Loucy (cell line): Measurements from ENCODE around the gene SUOX.
A peak's percentile ranks its signal among the peaks of the same experiment; 100 is the strongest.

Experiments used
- H2AFZ ChIP-seq: fragments of 200-600 bp; sonication (generic); 2 replicates; pipeline ENCODE4 v1.6.0; 2016; ENCODE audit warnings: antibody characterized with exemption, mild to moderate bottlenecking, low read length, moderate library complexity
- H3F3A ChIP-seq: fragments of 200-600 bp; 2 replicates; pipeline ENCODE4 v1.6.0; 2016; ENCODE audit warnings: antibody characterized with exemption, low read depth, mild to moderate bottlenecking
- H3K27me3 ChIP-seq: fragments of 200-600 bp; sonication (generic); 2 replicates; pipeline ENCODE4 v1.6.1; 2014; ENCODE audit warnings: low read length, mild to moderate bottlenecking; ENCODE audit not compliant: insufficient read depth, poor library complexity, severe bottlenecking
- H3K36me3 ChIP-seq: fragments of 200-600 bp; sonication (generic); 2 replicates; pipeline ENCODE4 v1.6.1; 2016; ENCODE audit warnings: low read length; ENCODE audit not compliant: insufficient read depth
- H3K4me1 ChIP-seq: fragments of 200-600 bp; sonication (generic); 2 replicates; pipeline ENCODE4 v1.5.1; 2014; ENCODE audit warnings: low read length, mild to moderate bottlenecking; ENCODE audit not compliant: insufficient read depth, poor library complexity, severe bottlenecking
- H3K4me2 ChIP-seq: fragments of 200-600 bp; sonication (generic); 2 replicates; pipeline ENCODE4 v1.6.0; 2014; ENCODE audit warnings: antibody characterized with exemption, low read length, low read depth, mild to moderate bottlenecking; ENCODE audit not compliant: poor library complexity, severe bottlenecking
- H3K4me3 ChIP-seq: fragments of 200-600 bp; sonication (generic); 2 replicates; pipeline ENCODE4 v1.5.1; 2014; ENCODE audit warnings: low read length, mild to moderate bottlenecking, mixed read lengths; ENCODE audit not compliant: poor library complexity, severe bottlenecking
- H3K79me2 ChIP-seq: fragments of 200-600 bp; sonication (generic); 2 replicates; pipeline ENCODE4 v1.6.1; 2014; ENCODE audit warnings: low read length; ENCODE audit not compliant: insufficient read depth
- H3K9ac ChIP-seq: fragments of 200-600 bp; sonication (generic); 2 replicates; pipeline ENCODE4 v1.6.0; 2014; ENCODE audit warnings: mild to moderate bottlenecking, low read depth, low read length, moderate library complexity; ENCODE audit not compliant: poor library complexity, severe bottlenecking
- H3K9me2 ChIP-seq: fragments of 200-600 bp; sonication (generic); replicated peaks from 2 replicates; pipeline ENCODE4 v1.6.1; 2016; ENCODE audit warnings: low read depth, low read length, mixed read lengths
- H3K9me3 ChIP-seq: fragments of 200-600 bp; sonication (generic); 2 replicates; pipeline ENCODE4 v1.6.1; 2014; ENCODE audit warnings: mild to moderate bottlenecking, antibody characterized with exemption, low read length, low read depth; ENCODE audit not compliant: insufficient read depth
- H4K20me1 ChIP-seq: fragments of 200-600 bp; sonication (generic); 2 replicates; pipeline ENCODE4 v1.6.0; 2014; ENCODE audit warnings: antibody characterized with exemption, low read length, mild to moderate bottlenecking; ENCODE audit not compliant: insufficient read depth, poor library complexity, severe bottlenecking
- EZH2phosphoT487 ChIP-seq: fragments of 200-600 bp; IDR thresholded peaks from 2 replicates; pipeline ENCODE4 v1.6.1; 2018; ENCODE audit warnings: antibody characterized with exemption, mild to moderate bottlenecking, moderate library complexity, borderline replicate concordance
- TF ChIP-seq, protein P1 (sequence below): fragments of 200-600 bp; sonication (generic); conservative IDR thresholded peaks from 2 replicates; pipeline ENCODE4 v1.5.1; 2014; ENCODE audit warnings: mild to moderate bottlenecking, antibody characterized with exemption, low read length

Gene SUOX

DNA sequence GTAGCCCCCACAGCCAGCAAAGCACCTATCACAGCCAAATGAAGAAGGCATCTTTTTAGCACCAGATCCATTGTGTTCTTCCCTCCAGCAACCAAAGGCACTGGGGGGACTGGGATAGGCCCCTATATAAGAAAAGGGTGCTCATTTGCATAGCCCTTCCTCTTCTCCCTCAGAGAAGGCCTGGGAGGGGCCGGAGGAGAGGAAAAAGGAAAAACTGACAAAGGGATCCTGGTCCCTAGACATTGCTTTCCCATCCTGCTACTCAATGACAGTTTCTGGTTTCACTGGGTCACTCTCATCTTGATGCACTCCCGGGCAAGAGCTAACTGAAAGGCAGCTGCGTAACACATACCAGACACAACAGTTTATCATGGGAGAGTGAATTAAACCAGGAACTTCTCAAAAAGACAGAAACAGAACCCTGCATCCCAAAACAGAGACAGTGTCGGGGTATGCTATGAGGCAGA lies 31.1 kb upstream of the SUOX start, which contains the start of gene PMEL:
Gene PMEL (minus strand): TSS at position 102 of the 467 bp plus-strand sequence. CDS start 31 bp downstream, at position 71.
- H3K4me3 ChIP-seq = peak within 1 kb of the TSS; percentile 88
- peak within 1 kb of the TSS; percentile 93 for H3K4me2 ChIP-seq
- H3F3A ChIP-seq = no peaks in the 10 kb centered on the region
- no peaks in the 10 kb centered on the region for H3K9me2 ChIP-seq
- peaks cover 19% of the 10 kb centered on the region for H3K4me1 ChIP-seq
- TF ChIP-seq, protein P1, sequence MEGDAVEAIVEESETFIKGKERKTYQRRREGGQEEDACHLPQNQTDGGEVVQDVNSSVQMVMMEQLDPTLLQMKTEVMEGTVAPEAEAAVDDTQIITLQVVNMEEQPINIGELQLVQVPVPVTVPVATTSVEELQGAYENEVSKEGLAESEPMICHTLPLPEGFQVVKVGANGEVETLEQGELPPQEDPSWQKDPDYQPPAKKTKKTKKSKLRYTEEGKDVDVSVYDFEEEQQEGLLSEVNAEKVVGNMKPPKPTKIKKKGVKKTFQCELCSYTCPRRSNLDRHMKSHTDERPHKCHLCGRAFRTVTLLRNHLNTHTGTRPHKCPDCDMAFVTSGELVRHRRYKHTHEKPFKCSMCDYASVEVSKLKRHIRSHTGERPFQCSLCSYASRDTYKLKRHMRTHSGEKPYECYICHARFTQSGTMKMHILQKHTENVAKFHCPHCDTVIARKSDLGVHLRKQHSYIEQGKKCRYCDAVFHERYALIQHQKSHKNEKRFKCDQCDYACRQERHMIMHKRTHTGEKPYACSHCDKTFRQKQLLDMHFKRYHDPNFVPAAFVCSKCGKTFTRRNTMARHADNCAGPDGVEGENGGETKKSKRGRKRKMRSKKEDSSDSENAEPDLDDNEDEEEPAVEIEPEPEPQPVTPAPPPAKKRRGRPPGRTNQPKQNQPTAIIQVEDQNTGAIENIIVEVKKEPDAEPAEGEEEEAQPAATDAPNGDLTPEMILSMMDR = no peak
- TF ChIP-seq EZH2phosphoT487 = no peak
- H3K79me2 ChIP-seq = peaks cover 32% of the 10 kb centered on the region
- peak within 1 kb of the TSS; percentile 79 for H2AFZ ChIP-seq
- H4K20me1 ChIP-seq = peaks cover 9% of the 10 kb centered on the region
- no peaks in the 10 kb centered on the region for H3K27me3 ChIP-seq
- H3K9me3 ChIP-seq = no peaks in the 10 kb centered on the region
- H3K9ac ChIP-seq = peak within 1 kb of the TSS; percentile 91
- no peaks in the 10 kb centered on the region for H3K36me3 ChIP-seq

DNA sequence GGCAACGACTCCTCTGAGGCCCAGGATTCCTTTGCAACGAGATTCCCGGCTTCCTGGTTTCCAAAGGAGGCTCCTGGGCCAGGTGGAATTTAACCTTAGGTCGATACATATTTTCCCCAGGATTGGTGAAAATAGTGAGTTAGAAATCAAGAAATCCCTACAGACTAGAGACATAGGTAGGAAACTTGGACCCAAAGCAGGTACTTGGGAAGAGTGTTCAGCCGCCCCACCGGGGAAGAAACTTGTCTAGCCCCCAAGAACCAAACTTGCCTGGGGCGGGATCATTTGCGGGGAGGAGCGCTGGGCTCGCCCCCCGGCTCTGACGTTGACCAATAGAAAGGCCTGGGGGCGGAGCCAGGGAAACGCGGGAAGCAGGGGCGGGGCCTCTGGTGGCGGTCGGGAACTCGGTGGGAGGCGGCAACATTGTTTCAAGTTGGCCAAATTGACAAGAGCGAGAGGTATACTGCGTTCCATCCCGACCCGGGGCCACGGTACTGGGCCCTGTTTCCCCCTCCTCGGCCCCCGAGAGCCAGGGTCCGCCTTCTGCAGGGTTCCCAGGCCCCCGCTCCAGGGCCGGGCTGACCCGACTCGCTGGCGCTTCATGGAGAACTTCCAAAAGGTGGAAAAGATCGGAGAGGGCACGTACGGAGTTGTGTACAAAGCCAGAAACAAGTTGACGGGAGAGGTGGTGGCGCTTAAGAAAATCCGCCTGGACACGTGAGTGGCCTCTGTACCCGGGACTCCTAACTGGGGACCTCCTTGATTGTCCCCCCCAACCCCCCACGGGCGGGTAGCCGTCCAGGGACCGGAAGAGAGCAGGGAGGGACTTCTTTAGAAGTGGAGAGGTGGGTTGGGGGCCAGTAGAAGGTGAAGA lies 30.4 kb upstream of the SUOX start, which contains the start of gene CDK2:
Gene CDK2 (plus strand): TSS at position 423 of the 874 bp plus-strand sequence. CDS start 179 bp downstream, at position 602.
- Histone ChIP-seq H3K4me3 (peak within 1 kb of the TSS; percentile 88), H3K4me2 (peak within 1 kb of the TSS; percentile 93), H3K27me3 (no peaks in the 10 kb centered on the region), H3K36me3 (no peaks in the 10 kb centered on the region), H3K79me2 (peaks cover 32% of the 10 kb centered on the region), H3F3A (no peaks in the 10 kb centered on the region), H2AFZ (peak within 1 kb of the TSS; percentile 79), H3K9ac (peak within 1 kb of the TSS; percentile 91), H4K20me1 (peaks cover 9% of the 10 kb centered on the region), H3K4me1 (peaks cover 19% of the 10 kb centered on the region), H3K9me3 (no peaks in the 10 kb centered on the region), H3K9me2 (no peaks in the 10 kb centered on the region)
- TF ChIP-seq, protein P1 = no peak
- no peak for TF ChIP-seq EZH2phosphoT487

DNA sequence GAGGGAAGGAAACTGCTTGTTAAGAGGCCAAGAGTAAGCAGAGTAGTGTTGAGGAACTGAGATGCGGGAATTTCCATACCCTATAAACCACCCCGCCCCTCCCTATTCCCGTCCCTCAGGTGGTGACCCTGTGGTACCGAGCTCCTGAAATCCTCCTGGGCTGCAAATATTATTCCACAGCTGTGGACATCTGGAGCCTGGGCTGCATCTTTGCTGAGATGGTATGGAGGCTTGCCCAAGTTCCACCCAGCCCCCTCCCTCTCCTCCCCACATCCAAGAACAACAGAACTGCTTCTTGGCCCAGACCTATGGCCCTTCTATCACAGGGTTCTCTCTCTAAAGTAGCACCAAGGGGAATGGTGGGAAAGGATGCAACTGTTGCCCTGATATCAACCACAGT lies 27.7 kb upstream of the SUOX start:
- peaks cover 28% of the 10 kb centered on the region for H3K4me1 ChIP-seq
- no peaks in the 10 kb centered on the region for H3K36me3 ChIP-seq
- no peak overlapping the region for H2AFZ ChIP-seq
- peak overlapping the region; percentile 93 for H3K4me2 ChIP-seq
- no peaks in the 10 kb centered on the region for H3K9me2 ChIP-seq
- no peaks in the 10 kb centered on the region for H3K9me3 ChIP-seq
- peaks cover 14% of the 10 kb centered on the region for H4K20me1 ChIP-seq
- no peaks in the 10 kb centered on the region for H3K27me3 ChIP-seq
- H3F3A ChIP-seq = no peaks in the 10 kb centered on the region
- no peak overlapping the region for H3K4me3 ChIP-seq
- no peak overlapping the region for H3K9ac ChIP-seq
- H3K79me2 ChIP-seq = peaks cover 44% of the 10 kb centered on the region
- no peak for TF ChIP-seq EZH2phosphoT487
